SKM-1 treated with dmso at 0.1 percent for 144 hours (cell line): ENCODE results near the gene TP53TG5.

Source experiments
- DNase-seq: peaks from one replicate; lab custom pipeline; 2025; ENCODE audit not compliant: unreplicated experiment; lab: John Stamatoyannopoulos, UW

Gene TP53TG5

DNA sequence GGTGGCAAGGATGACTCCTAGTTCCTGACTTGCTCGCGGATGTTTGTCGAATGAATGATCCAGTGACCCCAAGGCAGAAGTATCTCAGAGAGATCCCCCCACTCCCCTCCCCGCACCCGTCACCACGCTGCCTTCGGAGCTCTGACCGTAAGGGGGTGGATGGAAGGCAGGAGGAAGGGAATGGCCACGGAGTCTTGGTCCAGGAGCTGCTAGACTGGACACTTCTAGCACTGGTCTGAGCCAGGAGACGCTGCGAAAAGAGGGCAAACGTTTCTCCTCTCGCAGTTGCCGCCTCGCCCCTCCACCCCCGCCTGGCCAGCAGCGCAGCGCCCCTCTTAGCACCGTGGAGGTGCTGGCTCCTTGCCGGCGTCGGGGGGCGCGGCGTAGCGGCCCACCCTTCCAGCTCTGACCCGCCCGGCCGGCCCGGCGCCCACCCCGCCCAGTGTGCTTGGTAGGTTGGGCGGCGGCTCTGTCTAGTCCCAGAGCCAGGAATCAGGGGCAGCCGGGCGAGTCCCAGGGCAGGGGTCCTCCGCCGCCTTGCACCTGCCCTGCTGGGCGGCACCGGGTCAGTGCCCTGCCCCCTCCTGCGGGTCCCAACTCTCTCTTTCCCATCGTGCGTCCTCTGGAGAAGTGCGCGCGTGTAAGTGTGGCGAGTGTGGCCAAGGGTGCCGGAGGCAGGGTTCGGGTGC is 27.6 kb upstream of the TP53TG5 start:
- DNase-seq = no peak

DNA sequence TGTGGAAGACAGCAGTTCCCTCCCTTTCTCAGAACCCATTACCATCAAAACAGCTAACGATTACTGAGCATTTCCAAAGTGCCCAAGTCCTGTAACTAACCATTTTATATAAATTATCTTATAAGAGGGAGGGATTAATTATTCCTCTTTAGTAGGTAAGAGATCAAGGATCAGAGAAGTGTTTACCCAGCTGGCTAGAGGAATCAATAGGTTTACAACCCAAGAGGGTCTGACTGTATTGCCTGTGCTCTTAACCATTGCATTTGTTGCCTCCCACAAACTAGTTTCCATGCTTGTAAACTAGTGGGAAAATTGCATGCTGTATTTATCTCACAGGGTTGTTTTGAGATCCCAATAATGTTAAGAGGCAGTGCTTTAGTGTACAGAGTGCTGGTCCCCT is 26.3 kb upstream of the TP53TG5 start:
- DNase-seq = no peak

DNA sequence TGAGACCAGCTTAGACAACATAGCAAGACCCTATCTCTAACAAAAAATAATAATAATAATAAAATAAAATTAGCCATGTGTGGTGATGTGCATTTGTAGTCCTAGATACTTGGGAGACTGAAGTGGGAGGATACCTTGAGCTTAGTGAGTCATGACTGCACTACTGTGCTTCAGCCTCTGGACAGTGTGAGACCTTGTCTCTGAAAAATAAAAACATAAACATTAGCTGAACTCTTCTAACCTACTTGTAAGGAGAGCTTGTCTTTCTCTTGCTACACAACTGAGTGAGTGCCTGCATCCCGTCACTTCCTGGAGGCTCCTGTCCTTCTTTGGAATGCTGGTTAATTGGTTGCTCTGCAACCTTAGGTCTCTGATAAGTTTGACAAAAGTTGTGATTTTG is 24.8 kb upstream of the TP53TG5 start:
- no peak for DNase-seq

DNA sequence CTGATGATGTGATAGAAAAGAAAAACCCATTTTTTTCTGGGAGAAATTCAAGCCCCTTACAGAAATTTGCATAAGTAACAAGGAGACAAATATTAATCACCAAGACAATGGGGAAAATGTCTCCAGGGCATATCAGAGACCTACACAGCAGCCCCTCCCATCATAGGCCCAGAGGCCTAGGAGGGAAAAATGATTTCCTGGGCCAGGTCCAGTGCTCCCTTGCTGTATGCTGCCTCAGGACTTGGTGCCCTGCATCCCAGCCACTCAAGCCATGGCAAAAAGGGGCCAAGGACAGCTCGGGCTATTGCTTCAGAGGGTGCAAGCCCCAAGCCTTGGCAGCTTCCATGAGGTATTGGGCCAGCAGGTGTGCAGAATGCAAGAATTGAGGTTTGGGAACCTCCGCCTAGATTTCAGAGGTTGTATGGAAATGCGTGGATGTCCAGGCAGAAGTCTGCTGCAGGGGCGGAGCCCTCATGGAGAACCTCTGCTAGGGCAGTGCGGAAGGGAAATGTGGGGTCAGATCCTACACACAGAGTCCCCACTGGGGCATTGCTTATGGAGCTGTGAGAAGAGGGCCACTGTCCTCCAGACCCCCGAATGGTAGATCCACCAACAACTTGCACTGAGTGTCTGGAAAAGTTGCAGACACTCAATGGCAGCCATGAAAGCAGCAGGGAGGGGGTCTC is 22.4 kb upstream of the TP53TG5 start:
- DNase-seq = no peak

DNA sequence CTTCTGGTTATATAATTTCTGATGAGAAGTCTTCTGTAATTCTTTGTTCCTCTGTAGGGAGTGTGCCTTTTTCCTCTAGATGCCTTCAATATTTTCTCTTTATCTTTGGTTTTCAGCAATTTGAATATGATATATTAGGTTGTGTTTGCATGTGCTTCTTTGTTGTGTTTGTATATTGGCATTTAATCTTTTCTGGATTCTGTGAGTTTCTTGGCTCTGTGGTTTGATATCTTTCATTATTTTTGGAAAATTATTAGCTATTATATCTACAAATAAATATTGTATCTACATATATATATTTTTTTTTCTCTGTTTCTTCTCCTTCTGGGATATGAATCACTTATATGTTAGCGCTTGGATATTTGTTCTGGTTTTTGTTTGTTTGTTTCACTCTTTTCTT is 20.9 kb upstream of the TP53TG5 start:
- DNase-seq = no peak

DNA sequence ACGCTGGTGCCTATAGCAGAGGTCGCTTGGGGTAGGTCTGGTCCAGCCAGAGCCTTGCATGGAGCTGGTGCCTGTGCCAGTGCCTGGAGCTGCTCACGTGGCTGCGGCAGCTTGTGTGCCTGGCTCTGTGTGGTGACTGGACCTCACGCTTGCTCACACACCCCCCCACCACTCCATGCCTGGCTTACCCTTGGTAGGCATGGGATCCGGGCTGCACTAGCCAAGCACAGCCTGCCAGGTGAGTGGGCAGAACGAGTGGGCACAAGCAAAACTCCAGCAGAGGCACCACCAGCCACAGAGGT is 16.9 kb upstream of the TP53TG5 start:
- DNase-seq = no peak

DNA sequence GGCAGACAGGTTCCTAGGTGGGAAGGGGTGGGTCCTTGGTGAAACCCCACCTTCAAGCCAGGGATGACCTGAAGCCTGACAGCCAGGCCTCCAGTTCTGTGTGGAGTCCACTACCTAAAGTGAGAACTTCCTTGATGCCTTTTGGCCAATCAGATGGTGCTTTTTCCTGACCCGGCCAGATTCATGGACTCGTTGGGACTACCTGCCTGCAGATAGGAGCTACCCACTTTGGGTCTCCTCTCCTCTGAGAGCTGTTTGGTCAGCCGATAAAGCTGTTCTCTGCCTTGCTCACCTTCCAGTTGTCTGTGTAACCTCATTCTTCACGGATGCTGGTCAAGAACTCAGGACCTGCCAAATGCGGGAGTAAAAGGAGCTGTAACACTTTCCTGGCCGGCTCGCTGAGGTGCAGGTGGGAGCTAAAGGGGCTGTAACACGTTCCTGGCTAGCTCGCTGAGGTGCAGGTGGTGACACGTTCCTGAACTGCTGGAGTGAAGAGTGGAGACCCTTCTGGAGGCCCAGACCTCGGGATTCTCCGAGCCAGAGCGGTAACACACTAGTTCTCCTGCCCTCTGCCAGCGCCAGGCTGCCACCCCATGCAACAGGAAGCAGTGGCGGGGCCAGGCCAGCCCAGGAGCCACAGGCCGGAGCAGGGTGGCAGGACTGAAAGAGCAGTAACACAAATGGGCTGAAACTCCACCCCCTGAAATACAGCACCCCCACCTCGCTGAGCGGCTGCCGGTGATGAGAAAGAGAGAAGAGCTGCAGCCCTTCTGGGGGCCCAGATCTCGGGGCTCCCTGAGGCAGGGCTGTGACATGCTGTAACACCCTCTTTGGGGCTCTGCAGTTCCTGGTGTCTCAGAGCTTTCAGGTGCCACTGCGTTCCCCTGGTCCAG is 16.3 kb upstream of the TP53TG5 start:
- DNase-seq = no peak

DNA sequence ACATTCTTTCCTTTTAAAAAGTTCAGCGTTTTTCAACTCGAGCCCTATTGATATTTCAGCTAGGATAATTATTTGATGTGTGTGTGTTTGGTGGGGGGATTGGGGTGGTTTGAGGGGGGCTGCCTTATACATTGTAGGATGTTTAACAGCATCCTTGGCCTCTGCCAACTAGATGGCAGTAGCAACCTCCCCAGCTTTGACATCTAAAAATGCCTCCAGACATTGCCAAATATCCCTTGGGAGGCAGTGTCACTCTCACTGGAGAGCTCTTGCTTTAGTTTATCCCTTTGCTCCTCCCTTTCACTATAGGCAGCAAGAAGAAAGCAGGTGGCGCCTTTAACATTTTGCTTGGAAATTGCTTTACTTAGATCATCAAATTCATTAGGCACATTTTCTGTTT is 14.6 kb upstream of the TP53TG5 start:
- DNase-seq = no peak

DNA sequence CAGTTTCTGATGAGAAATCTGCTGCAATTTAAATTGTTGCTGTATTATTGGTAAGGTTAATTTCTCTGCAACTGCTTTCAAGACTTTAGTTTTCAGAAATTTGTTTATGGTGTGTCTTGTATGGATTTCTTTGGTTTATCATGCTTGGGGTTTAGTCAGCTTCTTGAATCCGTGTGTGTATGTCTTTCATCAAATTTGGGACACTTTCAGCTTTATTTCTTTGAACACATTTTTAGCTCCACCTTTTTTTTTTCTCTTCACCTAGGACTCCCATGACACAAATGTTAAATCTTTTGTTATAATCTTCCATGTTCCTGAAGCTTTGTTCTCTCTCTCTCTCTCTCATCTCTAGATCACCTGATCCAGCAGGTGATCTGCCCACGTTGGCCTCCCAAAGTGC is 13.4 kb upstream of the TP53TG5 start:
- DNase-seq = no peak

DNA sequence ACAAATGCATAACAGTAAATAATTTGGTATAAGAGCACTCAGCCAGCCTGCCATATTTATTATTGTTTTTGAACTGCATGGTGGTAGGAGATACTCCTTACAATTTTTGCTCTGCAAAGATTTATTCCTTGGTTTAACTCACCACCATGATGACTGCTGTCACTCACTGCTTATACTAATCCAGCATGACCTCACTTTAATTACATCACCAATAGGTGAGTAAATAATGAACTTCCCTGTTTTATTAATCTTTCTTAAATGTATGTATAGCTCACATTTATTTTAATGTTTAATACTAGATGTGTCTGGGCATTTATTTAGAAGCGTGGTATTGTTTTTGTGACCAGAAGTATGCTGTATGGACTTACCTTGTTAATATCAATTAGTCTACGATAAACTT is 12.8 kb upstream of the TP53TG5 start:
- no peak for DNase-seq

DNA sequence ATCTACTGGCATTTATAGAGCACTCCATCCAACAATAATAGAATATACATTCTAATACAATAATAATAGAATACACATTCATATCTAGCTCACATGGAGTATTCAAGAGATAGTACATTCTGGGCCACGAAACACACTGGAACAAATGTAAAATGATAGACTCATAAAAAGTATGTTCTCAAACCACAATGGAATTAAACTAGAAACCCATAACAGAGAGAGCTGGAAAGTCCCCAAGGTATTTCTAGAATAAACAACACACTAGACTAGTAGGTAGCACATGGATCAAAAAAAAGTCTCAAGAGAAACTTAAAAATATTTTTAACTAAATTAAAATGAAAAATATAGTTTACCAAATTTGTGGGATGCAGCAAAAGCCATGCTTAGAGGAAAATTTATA is 9.1 kb upstream of the TP53TG5 start:
- no peak for DNase-seq

DNA sequence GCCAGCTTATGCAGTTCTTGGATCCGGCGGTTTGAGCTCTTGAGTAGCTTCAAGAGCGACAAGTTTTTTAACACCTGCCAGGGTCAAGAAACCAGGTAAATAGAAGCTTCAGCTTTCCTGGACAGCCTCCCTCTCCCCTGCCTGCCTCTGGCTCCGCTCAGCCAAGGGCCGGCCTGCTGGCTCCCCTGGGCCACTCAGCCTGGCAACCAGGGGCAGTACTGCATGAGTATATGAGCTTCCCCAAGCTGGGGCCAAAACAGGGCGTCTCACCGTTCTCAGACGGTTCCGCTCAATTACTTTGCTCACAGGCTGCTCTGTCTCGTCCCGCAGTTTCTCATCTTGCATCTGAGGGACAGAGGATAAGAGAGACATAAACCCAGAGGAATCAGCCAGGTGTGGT is 856 bp downstream of the TP53TG5 start:
- DNase-seq = no peak

DNA sequence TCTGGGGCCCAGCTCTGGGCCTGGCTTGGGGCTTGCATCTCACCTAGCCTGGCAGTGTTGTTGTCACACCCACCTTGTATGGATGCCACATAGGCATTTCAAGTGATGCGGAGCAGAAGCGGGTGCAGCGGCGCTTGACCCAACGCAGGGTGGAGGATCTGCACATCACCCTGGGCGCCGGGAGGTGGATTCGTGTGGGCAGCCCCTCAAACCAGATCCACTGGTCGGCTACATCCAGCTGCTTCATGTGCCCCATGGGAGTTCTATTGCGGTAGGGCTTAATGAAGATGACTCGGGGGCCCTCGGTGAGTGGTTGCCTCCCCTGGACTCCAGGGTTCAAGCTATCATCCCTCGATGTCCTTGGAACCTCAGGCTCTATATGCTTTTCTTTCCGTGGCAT is 3.2 kb downstream of the TP53TG5 start:
- no peak for DNase-seq

DNA sequence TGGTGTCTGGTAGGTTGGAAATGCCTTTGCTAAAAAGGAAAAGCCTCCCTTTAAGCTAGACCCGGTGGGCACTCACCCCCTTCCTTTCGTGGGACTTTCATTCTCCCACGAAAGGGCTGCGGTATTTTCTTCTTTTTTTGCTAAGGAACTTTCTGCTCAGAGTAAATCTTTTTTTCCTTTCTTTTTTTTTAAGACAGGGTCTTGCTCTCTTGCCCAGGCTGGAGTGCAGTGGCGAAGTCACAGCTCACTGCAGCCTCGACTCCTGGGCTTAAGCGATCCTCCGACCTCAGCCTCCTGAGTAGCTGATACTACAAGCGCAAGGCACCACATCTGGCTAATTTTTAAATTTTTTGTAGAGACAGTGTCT is 4.0 kb downstream of the TP53TG5 start:
- DNase-seq = no peak

DNA sequence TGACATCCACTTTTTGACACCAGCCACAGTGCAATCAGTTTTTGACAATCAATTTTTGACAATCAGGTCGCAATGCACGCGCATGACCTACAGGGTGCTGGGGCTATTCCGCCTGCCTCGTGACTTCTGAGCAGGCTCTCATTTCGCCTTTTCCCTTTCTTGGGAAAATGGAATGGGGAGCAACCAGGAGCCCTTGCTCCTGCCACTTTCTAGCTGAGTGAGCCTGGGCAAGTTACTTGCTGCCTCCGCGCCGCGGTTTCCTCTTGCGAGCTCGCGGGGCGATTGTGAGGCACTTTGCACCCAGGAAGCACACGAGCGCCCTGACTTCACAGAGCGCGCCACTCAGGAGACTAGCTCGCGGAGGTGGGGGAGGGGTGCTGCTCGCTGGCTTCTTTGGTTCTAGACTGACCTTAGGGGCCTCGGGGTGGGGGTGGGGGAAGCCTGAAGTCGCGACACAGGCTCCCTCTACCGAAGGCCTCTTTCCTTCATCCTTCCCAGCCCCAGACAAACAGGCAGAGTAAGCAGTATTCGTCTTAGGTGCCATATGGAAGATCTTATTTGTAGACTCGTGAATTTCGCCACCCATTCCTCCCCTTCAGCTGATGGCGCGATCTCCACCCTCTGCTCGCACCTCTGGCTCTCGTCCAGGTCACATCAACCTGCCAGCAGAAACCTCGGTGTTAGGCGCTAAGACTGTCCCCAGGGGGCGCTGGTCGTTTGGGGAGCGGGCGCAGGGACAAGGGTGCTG is 4.6 kb downstream of the TP53TG5 start:
- DNase-seq = peak; percentile 71

DNA sequence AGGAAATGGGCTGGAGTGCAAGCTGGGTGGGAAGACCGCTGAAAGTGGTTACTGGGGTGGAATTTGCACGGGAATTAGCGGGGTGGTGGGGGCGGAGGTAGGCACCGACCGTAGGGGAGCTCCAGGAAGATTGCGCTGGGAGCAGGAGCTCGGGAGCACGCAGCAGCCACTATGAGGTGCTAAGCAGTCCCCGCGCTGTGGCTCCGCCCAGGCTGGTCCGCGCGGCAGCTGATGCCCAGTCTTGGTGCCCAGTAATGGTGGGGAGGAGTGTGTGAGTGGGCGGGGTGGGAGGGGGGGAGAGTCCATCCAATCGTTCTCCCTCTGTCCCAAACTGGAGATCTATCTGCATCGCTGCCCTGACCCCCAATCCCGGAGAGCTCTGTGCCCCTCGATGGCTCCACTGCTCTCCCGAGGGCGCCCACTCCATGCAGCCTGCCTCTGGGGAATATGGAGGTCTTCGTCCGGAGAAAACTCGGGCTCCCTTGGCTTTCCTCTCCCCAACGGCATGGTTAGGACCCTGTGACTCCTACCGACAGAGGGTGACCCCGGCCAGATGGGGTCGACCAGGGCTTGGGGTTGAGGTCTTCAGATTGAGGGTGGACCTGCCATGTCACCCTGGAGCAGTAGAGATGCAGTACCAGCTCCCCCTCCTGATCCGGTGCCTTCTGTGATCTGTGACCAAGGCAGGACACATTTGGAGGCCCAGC is 5.3 kb downstream of the TP53TG5 start:
- DNase-seq = no peak

DNA sequence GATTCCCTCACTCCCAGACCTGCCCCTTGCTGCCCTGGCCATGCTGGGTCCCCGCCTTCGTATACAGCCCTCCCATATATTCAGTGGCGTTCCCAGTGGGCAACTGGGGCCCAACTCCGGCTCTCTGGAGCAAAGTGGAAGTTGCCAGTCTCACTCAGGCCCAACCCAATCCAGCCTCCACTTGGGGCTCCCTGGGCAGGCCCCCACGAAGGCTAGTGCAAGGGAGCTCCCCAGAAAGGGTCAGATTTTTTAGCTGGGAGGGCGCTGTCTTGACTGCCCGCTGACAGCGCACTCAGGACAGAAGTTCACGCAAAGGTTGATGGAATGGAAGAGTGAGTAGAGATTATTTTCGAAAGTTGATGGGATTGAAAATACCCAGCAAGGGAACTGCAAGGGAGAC is 5.9 kb downstream of the TP53TG5 start:
- DNase-seq = no peak

DNA sequence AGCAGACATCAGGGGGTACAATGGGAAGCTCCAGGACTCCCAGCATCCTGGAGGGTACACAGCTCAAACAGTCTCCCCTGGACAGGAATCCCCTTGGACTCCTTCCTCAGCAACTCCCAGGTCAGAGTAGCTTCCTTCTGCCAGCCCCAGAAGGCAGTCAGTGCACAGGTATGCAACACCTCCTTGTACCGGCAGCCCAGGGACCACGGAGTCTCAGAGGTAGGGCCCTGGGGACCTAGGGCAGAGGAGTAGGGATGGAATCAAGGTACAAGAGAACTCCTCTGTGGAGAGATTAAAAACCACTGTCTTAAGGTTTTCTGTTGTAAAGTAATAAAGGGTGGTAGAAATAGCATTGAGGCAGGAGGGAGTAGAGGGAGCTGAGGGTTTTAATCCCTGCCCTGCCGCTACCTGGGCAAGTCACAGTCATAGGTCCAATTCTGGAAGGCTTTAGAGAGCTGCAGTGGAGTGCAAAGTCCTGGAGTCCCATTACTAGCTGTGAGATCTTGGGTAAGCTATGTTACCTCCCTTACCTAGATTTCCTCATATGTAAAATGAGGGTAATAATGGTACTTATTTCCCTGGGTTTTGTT is 7.5 kb downstream of the TP53TG5 start:
- DNase-seq = no peak

DNA sequence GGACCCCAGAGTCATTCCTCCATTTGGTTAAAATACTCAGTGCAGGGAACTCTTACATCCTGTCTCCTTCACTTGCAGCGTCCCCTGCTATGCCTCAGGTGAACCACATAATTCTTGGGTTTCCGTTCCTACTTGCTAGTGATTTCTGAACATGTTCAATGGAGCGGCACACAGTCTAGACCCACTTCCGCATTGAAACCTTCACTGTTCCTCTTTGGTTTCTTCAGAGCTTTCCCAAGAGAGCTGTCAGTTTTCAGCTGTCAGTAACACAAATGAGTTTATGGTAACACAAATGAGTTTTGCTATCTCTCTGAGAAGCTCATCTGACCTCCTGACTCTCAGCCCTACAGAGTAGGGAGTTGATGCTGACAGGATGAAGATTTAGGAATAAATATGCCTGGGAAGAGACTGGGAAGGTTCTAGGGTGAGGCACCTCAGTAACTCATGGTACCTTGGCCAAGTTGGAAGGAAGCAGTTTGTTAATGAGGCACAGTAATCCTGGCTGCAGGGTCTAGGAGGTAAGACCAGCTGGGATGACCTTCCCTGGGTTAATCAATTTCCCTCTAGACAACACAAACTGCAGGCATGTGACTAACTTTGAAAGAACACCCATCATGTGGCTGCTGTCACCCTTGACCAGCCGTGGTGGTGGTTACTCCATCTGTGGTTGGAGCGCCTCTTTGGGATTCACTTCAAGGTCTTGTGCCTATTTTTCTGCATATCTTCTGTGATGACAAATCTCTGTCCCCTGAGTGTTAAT is 9.7 kb downstream of the TP53TG5 start:
- peak; percentile 91 for DNase-seq

DNA sequence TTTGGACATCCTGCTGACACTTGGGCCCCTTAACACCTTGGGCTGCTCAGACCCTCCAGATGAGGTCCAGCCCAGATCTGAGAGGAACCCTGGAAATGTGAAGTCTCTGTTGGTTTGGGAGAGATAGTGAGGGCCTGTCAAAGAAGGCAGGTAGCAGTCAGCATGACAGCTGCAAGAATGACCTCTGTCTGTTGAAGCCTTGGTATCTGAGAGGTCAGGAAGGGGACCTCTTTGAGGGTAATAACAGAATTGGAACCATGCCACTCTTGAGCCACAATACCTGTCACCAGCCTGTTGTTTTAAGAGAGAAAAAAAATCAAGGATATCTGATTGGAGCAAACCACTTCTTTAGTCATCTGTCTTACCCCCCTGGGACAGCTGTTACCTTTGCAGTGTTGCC is 11.0 kb downstream of the TP53TG5 start:
- DNase-seq = no peak
